ENCODE data around the gene SRC. TPM values are rescaled to one million over a fixed set of nuclear protein-coding genes. Genes with fewer than 3 reads are reported as not detected.

Gene SRC
- polyA plus RNA-seq, 1 of the 3 experiments (the other 2 are of a cell fraction), result 23.8 TPM

DNA sequence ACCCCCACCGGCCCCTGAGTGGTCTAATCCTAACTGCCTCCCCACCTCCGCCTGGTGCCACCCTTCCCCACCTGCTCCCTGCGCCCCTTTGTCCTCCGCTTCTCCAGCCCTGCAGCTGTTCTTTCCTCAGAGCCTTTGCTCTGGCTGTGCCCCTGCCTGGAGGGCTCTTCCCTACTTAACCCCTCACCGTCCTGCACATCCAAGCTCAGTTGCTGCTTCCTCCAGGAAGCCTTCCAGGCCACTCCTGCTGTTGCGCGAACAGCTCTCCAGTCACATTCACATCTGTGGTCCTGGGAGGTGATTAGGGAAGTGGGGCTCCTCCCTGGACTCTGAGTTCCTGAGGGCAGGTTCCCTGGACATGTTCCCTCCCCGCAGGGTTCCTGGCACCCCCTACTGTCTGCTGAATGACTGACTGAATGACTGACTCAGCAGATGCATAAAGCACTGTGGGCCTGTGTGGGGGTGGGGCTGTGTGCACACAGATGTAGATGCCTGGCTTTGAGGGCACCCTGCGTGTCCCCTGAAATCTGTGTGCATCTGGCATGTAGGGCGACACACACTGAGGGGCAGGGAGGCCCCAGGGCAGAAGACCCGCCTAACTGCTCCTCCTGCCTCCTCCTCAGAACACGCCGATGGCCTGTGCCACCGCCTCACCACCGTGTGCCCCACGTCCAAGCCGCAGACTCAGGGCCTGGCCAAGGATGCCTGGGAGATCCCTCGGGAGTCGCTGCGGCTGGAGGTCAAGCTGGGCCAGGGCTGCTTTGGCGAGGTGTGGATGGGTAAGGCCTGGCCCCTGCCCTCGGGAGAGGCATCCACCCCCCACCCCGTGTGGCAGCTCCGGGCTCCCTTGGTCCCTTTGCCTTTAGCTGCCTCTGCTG, 51.4 kb downstream of the SRC start (continued):
- no peak for TF ChIP-seq REST (IDR thresholded peaks at IDR 0.05; ENCODE audit: low read depth, low read length)
- TF ChIP-seq RCOR1 (IDR thresholded peaks at IDR 0.05; ENCODE audit: low read length), result no peak

DNA sequence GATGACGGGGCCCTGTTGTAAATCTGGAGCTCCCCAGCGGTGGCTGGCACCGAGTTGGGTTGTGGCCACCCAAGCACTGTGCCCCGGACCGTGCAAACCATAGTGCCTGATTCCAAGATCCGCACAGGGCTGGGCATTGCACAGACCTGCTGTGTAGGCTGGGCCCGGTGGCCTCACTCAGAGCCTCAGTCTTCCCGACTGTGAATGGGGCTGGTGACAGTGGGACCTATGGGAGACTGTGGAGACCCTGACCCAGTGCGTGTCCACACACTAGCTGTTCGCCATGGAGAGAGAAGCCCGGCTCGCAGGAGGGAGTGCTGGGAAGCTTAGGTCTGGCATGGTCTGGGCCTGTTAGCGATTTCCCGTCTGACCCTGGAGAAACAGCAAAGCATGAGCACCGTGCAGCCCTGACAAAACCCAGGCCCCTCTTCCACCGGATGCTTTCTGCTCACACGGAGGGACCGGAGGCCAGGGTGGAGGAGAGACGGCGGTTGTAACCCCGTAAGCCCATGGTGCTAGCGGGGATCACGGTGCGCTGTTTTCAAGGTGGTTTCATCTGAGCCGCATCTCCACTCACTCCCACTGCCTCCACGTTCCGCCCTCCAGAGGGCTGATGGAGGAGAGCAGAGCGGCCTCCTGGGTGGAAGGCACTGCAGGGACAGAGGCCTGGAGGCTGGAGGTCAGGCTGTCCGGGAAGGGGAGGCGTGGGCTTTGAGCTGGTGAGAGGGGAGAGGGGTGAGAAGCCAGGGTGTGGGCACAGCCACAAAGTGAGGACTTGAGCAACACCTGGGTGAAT, 52.2 kb downstream of the SRC start:
- no peak overlapping the region for H3K4me2 ChIP-seq
- WGBS (ENCODE audit: low lambda C conversion rate), result 93% methylated on average over 23 of the region's 30 CpGs
- H3K9me2 ChIP-seq, result no peaks in the 10 kb centered on the region
- CTCF ChIA-PET, result interaction anchor here (0.6 to 5.9 kb wide), 5 partner anchors 8 to 203 kb away, joined by 3 to 48 read pairs (median 7); no protein-coding TSS in a partner anchor
- no peak overlapping the region for H3K4me3 ChIP-seq (ENCODE audit: low read depth in 2 of 2, low read length in 1 of 2)
- no peaks in the 10 kb centered on the region for H3K9me3 ChIP-seq
- H3K79me2 ChIP-seq (ENCODE audit: insufficient read depth), result no peaks in the 10 kb centered on the region
- H3K27ac ChIP-seq (ENCODE audit: low read depth in 2 of 2, low read length in 1 of 2), result peak overlapping the region in 1 of 2 experiments; percentile 88; a peak in 1 of 4 replicates
- H3K4me1 ChIP-seq (ENCODE audit: control insufficient read depth in 1 of 2, insufficient read depth in 2 of 2, low read depth in 1 of 2, low read length in 1 of 2), result peaks cover 0 to 50% of the 10 kb centered on the region in 2 experiments; a peak in 2 of 4 replicates
- no peak overlapping the region for H2AFZ ChIP-seq (ENCODE audit: low read depth)
- no peak for DNase-seq
- H3K27me3 ChIP-seq (ENCODE audit: insufficient read depth), result no peaks in the 10 kb centered on the region
- POLR2A ChIA-PET, result no interaction called here
- TF ChIP-seq FOXJ3 (CRISPR knock-in tag; IDR thresholded peaks at IDR 0.05), result 0 out of 2 replicates have a peak, but pooled peaks have one; percentile 22
- TF ChIP-seq, protein P1, sequence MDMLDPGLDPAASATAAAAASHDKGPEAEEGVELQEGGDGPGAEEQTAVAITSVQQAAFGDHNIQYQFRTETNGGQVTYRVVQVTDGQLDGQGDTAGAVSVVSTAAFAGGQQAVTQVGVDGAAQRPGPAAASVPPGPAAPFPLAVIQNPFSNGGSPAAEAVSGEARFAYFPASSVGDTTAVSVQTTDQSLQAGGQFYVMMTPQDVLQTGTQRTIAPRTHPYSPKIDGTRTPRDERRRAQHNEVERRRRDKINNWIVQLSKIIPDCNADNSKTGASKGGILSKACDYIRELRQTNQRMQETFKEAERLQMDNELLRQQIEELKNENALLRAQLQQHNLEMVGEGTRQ (IDR thresholded peaks at IDR 0.05; ENCODE audit: borderline replicate concordance, low read depth, low read length), result no peak
- no peaks in the 10 kb centered on the region for H3F3A ChIP-seq (replicated peaks; ENCODE audit: insufficient read depth)
- H3K9ac ChIP-seq, result no peak overlapping the region
- no peaks in the 10 kb centered on the region for H4K20me1 ChIP-seq (ENCODE audit: insufficient read depth)
- H3K36me3 ChIP-seq (replicated peaks in 1 of 2; ENCODE audit: control insufficient read depth in 1 of 2, insufficient read depth in 2 of 2, low read length in 1 of 2), result peaks cover 7 to 45% of the 10 kb centered on the region in 2 experiments

All from SK-N-SH (cell line).